NCI-H774 (cell line): ENCODE results near the gene CHST3.
"Not testable (repeated sequence)": the region's sequence is repeated elsewhere in the genome, so short reads cannot be mapped to it uniquely, and the experiment has no call there.

ENCODE experiments used
- DNase-seq: peaks from one replicate; lab custom pipeline; 2025; lab: John Stamatoyannopoulos, UW

The CHST3 gene

DNA sequence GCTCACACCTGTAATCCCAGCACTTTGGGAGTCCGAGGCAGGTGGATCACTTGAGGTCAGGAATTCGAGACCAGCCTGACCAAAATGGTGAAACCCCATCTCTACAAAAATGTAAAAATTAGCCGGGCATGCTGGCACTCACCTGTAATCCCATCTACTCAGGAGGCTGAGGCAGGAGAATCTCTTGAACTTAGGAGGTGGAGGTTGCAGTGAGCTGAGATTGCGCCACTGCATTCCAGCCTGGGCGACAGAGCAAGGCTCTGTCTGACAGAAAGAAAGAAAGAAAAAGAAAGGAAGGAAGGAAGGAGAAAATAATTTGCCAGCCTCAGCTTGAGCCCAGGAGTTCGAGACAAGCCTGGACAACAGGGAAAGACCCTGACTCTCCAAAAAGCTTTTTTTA is 24.7 kb downstream of the CHST3 start:
- DNase-seq: not testable (repeated sequence)

DNA sequence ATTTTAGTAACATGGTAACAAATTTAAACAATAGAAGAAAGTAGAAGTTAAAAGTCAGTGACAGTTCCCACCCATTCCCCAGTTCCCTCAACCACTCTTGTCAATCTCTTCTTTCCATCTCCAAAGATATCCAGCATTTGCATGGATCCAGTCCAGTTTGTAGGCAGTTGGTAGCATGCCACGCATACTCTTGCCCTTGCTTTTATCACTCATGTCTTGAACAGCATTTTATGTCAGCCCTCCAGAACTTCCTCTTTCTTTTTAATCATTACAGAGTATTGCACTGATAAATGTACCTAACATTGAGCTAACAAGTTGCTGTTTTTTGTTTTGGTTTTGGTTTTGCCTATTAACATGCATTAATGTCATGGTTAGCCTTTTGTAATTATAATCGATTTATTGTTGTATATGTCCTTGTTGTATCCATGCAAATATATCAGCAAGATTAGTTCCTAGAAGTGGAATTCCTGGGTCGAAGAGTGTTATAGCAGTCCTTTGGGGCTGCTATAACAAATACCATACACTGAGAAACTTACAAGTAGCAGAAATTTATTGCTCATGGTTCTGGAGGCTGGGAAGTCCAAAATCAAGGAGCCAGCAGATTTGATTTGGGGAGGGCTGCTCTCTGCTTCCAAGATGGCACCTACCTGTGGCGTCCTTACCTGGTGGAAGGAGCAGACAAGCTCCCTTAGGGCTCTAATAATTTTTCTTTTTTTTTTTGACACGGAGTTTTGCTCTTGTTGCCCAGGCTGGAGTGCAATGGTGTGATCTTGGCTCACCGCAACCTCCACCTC is 25.7 kb downstream of the CHST3 start:
- no peak for DNase-seq

DNA sequence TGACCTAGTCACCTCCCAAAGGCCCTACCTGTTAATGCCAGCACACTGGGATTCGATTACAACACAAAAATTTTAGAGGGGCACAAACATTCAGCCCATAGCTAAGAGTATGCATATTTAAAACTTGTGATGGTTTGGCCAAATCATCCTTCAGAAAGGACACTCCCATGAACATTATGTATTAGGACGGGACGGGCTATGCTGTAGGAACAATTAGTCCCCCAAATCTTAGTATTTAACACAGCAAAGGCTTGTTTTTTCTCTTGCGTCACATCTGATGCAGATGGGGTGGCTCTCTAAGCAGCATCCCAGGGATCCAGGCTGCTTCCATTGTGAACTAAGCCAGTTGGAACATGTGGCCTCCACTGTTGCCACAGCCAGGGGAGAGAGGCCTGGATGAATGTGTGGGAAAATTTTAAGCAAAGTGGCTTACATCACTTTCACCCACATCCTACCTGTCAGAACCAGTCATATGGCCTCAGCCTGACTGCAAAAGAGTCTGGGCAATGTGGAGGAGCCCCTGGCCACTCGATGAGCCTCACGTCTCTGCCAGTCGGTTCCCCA is 26.6 kb downstream of the CHST3 start:
- no peak for DNase-seq

DNA sequence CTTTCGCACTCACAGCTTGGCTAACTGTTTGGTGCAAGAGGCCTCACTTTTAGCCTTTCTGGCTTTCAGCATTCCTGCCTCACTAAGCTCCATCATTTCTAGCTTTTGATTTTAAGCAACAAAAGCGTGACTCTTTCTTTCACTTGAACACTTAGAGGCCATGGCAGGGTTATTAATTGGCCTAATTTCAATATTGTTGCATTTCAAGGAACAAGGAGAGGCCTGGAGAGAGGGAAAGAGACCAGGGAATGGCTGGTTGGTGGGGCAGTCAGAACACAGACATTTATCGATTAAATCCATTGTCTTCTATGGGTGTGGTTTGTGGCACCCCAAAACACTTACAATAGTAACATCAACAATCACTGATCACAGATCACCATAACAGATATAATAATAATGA is 31.3 kb downstream of the CHST3 start:
- DNase-seq: no peak

DNA sequence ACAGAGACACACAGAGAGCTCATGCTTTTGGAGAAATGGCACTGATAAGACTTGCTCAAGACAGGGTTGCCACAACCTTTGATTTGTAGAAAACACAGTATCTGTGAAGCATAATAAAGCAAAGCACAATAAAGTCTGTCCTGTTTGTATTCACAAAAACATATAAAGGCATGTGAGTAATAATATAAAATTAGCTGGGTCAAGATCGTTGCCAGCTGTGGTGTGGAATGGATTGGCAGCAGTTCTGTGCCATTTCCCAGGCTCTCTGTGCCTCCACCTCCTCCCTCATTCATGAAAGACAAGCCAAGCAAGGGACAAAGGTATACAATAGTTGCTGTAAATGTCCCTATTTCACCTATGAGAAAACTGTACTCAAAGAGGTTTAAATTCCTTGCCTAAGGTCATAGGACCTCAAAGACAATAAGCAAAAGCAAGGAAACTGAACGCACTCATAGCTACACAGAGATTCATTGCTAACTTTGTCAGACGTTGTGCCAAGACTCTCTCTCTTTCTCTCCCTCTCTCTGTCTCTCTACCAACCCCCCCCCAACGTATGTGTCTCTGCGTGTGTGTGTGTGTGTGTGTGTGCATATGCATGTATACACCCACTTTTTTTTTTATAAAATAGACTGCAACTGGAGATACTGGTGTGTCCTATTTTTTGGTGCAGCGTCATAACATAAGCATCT is 31.8 kb downstream of the CHST3 start:
- DNase-seq: no peak

DNA sequence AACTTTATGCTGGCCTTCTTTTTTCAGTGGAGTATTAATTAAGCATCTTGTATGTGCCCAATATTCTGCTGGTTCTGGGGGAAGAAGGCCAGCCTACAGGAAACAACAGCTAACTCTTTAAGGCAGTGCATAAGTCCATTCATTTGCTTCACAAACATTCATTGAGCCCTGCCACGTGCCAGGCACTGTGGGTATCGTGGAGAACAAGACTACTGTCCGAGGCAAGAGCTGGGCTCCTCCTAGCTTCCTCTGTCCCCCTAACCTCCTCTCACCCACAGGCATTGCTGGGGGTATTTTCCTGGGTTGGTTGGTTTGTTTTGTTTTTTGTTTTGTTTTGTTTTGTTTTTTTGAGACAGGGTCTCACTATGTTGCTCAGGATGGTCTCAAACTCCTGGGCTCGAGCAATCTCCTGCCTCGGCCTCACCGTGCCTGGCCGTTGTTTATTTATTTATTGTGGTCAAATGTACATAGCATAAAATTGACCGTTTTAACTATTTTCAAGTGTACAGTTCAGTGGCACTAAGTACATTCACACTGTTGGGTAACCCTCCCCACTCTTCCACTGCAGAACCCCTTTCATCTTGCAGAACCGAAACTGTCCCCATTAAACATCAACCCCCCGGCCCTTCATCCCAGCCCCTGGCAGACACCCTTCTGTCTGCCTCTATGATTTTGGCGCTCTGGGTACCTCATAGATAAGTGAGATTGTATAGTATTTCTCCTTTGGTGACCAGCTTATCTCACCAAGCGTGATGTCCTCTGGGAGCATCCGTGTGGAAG is 32.6 kb downstream of the CHST3 start:
- DNase-seq: no peak

DNA sequence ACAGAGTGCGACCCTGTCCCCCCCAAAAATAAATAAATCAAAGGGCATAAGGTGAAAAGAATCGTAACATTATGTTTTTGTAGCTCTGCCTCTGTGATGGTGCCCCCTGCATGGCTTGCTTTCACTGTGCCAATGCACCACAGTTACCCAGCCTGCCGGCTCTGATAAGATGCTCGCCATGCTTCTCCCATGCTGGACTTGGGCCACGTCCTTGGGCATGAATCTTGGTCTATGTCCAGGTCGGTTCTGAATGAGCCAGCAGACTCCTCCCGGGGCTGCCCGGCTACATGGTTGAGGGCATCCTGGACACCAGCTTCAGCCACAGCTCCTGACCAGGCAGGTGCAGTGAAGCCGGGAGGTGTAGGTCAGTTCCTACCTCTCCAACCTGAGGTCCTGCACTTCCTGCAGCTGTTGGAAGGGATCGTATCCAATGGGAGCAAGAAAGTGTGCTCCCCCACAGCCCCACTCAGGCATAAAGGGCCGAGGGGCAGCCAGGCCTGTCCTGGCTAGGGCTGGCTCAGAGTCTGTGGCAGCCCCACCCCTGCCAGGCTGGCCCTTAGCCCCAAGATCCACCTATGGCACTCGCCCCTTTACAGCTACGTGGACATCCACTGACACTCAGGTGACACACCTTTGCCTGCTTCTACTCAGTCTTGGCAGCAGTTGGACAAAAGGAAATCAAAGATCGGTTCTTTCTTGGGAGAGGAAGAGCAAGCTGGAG is 34.1 kb downstream of the CHST3 start:
- no peak for DNase-seq

DNA sequence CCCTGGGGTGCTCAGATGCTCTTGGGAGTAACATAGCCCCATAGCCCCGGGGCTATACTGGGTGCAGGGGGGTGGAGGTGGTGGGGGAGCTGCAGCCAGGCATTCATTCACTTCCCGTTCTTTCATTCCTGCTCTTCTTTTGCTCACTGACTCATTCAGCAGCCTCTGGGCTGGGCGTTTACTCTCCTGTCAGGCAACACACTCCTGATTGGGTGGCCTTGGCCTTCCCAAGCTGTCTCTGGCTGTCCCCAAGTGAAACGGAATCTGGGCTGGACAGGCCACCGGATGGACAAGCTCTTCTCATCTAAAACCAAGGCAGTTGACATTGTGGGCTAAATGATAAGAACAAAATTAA is 34.6 kb downstream of the CHST3 start:
- DNase-seq: no peak

DNA sequence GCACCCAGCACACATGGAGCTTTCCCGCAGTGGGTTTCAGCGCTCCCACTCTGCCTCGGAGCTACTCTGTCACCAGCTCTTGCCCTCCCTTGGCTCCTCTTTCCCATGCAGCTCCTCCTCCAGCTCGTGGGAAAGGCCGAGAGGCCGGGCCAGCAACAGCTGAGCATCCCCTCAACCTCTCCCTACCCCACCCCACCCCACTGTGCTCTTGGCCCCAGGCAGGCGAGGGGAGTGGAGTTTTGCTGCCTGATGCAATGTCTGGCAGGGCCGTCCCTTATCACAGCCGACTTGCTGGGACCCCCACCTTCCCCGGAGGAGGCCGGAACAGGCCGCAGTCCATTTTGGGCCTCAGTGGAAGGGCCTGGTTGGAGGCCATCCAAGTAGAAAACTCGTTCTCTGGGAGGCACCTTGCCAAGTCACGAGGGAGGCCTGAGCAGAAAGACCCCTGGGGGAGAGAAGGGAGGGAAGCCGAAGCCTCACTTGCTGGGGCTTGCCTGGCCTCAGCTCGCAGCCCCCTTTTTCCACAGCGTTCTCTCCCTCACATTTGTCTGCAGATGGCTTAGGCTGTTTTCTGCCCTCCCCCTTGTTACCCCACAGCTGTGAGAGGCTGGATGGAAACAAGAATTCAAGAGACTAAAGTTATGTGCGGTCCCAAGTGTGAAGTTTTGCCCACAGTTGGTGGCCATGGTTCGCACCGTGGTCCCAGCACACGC is 35.3 kb downstream of the CHST3 start:
- DNase-seq: no peak

DNA sequence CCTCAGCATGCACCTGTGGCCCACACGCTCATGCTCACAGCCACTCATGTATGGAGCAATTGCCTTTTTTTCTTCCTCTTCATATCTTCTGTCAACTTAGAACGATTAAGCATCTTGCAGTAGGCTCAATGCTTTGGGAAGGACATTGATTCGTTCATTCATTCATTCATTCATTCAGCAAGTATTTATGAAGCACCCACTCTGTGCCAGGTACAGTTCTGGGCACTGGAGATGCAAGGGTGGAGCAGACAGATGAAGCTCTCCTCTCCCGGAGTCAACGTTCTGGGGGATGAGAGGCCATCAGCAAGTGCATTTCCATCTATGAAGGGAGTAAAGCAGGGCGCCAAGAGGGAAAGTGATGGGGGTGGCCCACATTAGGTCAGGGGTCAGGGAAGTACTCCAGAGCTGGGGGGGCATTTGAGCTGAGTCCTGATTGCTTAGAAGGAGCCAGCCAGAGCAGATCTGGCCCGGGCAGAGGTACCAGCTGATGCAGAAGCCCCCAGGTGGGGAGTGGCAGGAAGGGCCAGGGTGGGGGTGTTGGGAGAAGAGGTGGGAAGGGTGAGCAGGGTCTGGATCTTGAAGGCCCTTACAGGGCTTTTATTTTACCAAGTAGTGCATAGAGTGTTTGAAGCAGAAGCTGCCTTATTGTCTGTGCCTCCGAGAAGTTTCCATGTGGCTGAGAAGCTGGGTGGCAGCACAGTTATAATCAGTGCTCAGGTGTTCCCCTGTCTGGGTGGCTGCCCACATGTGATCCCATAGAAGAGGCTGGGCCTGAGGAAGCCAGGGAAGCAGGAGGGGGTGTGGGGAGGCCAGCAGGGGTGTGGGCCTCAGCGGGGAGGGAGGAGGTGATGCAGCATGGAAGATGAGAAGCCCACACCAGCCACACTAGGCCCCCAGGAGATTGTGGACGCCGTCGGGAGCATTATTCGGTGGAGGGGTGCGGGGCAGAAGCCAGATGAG is 36.2 kb downstream of the CHST3 start:
- DNase-seq: no peak

DNA sequence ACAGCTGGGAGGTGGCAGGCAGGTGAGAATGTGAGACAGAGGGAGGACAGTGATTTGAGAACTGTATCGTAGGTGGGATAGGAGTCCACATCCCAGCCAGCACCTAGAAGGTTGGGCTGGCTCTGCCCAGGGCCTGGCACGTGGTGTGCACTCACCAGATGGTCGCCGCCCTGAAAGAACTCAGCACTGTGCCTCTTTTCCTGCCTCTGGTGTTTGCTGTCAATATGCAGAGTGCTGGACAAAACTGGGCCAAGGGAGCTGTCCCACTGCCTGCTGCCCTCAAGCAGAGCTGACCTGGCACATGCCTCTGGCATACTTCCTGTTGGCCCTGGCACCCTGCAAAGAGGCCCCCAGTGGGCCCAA is 36.8 kb downstream of the CHST3 start:
- no peak for DNase-seq

DNA sequence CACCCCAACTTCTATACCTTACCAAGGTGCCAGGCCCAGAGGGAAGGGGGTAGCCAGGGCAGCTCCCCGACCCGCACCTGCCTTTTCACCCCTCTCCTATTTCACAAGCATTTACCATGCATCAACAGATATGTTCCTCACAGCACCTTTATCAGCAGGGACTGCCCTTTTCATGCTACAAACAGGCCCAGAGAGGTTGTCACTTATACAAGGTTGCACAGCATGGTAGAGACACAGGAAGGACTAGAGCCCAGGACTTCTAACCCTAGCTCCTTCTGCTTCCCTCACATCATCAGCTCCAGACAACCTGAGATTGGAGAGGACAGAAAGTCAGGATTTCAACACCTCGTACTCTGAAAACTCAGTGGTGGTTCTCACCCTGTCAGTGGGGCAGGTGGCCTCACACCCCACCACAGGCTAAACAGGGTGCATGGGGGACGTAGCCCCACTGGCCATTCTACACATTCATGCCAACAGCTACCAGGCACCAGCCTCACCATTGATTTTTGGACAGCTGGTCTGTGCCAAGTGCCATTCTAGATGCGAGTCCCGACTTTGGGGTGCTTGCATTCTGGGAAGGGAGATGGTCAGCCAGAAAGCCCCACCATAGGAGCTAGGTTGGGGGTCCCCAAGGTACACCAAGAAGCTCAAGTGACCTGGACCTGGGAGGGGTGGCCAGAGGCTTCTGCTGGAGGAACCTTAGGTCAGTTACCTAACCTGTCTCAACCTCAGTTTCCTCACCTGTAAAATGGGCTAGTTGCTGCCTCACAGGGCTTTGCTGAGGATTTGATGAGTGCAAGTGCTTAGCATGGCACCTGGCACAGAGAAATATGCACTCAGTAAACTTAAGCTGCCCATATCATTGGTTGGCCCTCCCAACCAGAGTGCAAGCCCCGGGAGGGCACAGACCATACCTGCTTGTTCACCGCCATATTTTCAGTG is 38.4 kb downstream of the CHST3 start:
- no peak for DNase-seq

DNA sequence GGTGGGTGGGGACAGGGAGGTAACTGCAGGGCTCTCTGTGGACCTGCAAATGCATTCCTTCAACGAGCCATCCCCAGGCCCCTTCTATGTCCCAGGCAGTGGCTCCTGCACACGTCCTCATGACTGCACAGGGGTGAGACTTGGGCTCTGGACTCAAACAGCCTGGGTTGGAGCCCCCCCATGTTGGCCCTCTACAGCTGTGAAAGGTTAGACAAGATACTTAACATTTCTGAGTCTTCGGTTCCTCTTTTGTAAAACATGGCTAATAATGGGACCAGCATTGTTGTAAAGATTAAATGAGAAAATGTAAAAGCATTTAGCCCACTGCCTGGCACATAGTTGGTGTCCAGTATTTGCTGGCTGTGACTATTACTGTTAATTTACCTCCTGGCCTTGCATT is 41.8 kb downstream of the CHST3 start:
- DNase-seq: no peak

DNA sequence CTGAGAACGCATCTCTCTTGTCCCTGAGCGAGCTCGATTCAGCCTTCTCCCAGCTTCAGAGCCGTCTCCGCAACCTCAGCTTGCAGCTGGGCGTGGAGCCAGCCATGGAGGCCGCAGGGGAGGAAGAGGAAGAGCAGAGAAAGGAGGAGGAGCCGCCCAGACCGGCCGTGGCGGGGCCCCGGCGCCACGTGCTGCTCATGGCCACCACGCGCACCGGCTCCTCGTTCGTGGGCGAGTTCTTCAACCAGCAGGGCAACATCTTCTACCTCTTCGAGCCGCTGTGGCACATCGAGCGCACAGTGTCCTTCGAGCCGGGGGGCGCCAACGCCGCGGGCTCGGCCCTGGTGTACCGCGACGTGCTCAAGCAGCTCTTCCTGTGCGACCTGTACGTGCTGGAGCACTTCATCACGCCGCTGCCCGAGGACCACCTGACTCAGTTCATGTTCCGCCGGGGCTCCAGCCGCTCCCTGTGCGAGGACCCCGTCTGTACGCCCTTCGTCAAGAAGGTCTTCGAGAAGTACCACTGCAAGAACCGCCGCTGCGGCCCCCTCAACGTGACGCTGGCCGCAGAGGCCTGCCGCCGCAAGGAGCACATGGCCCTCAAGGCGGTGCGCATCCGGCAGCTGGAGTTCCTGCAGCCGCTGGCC is 43.2 kb downstream of the CHST3 start:
- no peak for DNase-seq

DNA sequence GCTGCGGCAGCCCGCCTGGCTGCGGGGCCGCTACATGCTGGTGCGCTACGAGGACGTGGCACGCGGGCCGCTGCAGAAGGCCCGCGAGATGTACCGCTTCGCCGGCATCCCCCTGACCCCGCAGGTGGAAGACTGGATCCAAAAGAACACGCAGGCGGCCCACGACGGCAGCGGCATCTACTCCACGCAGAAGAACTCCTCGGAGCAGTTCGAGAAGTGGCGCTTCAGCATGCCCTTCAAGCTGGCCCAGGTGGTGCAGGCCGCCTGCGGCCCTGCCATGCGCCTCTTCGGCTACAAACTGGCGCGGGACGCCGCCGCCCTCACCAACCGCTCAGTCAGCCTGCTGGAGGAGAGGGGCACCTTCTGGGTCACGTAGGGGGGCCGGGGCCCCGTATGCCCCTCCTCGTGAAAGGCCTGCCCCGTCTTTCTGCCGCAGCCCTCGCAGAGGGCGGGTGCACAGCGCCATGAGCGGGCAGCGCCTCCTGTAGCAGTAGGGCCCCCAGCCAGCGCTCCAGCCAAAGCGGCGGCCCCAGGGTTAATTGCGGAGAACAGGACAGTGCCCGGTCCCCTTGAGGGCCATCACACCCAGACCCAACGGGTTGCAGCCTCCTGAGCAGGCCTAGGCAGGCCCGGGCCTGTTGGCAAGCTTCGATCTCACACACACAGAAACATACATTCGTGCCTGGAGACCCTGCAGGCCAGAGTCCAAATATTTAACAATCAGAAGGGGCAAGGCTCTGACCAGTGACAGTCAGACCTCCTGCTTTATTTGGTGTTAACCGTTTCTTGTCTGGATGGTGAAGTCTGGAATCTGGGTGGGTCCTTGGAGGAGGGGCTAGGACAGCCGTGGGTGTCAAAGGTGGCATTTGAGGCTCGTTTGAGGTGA is 44.1 kb downstream of the CHST3 start:
- DNase-seq: no peak

DNA sequence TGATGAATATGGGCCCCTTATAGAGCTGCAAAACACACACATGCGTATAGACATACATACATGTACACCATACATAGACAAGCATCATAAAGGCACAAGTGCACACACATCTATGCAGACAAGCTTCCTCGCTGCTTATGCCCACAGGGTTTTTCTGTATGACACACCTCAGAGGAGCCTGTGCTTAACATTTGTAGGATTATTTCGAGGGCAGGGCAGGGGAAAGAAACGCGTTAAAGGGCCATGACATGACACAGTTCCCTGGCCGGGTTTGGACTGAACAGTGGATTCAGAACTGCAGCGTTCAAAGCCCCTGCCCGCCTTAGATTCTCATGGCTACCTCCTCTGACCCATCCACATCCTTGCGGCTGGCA is 44.8 kb downstream of the CHST3 start:
- DNase-seq: no peak

DNA sequence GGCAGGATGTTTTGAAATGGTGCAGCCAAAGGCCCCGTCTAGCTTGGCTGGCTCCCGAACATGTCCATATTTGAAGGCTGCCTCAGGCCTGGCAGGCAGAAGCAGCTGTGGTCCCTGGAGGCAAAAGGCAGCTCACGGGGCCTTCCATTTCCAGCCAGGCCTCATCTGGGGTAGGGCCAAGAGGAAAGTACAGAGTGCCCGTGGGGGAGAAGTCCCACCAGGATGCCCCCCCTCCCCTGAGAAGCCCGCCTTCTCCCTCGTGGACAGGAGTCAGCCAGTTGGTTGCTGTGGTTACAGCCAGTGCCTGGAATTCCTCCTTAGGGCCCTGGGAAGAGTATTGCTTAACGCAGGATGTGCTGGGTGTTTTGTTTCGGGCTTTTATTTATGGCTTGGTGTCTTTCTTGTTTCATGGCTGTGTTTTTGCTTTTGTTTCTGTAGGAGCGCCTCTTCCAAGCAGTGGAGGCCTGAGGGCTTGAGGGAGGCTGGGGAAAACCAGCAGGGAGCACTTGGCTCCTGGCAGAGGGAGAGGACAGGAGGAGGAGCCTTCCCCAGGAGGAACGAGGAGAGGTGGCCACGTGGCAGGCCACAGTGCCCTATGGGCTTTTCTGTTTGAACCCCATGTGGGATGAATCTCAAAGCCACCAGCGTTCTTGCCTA is 45.4 kb downstream of the CHST3 start:
- no peak for DNase-seq
